Activated B cell treated with CpG ODN at 0.5 μM for 24 hours (primary cell): ENCODE results near the gene LRRC4B. TPM values are rescaled to one million over a fixed set of nuclear protein-coding genes. Genes with fewer than 3 reads are reported as not detected.

Source experiments
- ATAC-seq: fragments of 200-7000 bp; cut with Tn5 transposase; one replicate; pipeline ENCODE4 v1.10.0; 2021; ENCODE audit warnings: low read depth, mild to moderate bottlenecking, moderate library complexity
- CTCF ChIA-PET: fragments of 350-600 bp; sonication (Branson Sonifier 250); formaldehyde crosslinking; loops from one replicate; lab custom pipeline; 2021; ENCODE audit warnings: antibody characterized with exemption; lab: Charles Lee
- POLR2A ChIA-PET: fragments of 350-600 bp; sonication (Branson Sonifier 250); formaldehyde crosslinking; loops from one replicate; lab custom pipeline; 2021; ENCODE audit warnings: antibody characterized with exemption; lab: Charles Lee
- DNase-seq: peaks from one replicate; pipeline ENCODE4 v3.0.0; 2022
- H3K27ac Mint-ChIP-seq: one replicate; pipeline ENCODE4 v1.8.0; 2020; ENCODE audit warnings: mixed read lengths
- H3K27me3 Mint-ChIP-seq: one replicate; pipeline ENCODE4 v1.8.0; 2021; ENCODE audit warnings: mixed read lengths
- H3K36me3 Mint-ChIP-seq: one replicate; pipeline ENCODE4 v1.8.0; 2021; ENCODE audit warnings: low read depth, mixed read lengths
- H3K4me1 Mint-ChIP-seq: one replicate; pipeline ENCODE4 v1.8.0; 2021; ENCODE audit warnings: mixed read lengths
- H3K4me3 Mint-ChIP-seq: one replicate; pipeline ENCODE4 v1.8.0; 2020; ENCODE audit warnings: mild to moderate bottlenecking, mixed read lengths
- H3K9me3 Mint-ChIP-seq: one replicate; pipeline ENCODE4 v1.8.0; 2020; ENCODE audit warnings: mixed read lengths
- intact Hi-C: fragments of 100-400 bp; cut with micrococcal nuclease; formaldehyde crosslinking; loops from one replicate; pipeline ENCODE4 v1.15.1; 2024
- total RNA-seq: library from RNA; stranded (reverse); gene quantifications from 2 replicates; pipeline ENCODE4 v1.2.3, GENCODE V29; 2022
- TF ChIP-seq, protein P1 (sequence below): fragments of 200-600 bp; IDR thresholded peaks from one replicate; pipeline ENCODE4 v1.8.0; 2022; ENCODE audit warnings: antibody characterized with exemption, mild to moderate bottlenecking

Gene LRRC4B
- total RNA-seq, 1 donor from 2014 or later, result not detected

DNA sequence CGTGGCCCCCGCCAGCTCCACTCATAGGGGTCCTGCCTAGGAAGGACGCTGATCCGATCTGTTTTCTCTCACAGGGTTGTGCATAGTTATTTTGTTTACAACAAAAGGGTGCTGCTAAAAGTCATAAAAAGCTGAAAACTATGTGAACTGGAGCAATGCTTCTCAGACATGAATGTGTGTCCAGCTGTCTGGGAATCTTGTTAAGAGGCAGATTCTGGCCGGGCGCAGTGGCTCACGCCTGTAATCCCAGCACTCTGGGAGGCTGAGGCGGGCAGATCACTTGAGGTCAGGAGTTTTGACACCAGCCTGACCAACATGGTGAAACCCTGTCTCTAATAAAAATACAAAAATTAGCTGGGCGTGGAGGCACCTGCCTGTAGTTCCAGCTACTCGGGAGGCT is 8.6 kb downstream of the LRRC4B start:
- no peak overlapping the region for H3K4me3 Mint-ChIP-seq
- H3K27me3 Mint-ChIP-seq, result peaks cover 53% of the 10 kb centered on the region
- DNase-seq, result no peak
- no peak overlapping the region for H3K27ac Mint-ChIP-seq
- ChIA-PET CTCF (no interaction called here), POLR2A (no interaction called here)
- intact Hi-C loops, result no loop called here
- TF ChIP-seq, protein P1, sequence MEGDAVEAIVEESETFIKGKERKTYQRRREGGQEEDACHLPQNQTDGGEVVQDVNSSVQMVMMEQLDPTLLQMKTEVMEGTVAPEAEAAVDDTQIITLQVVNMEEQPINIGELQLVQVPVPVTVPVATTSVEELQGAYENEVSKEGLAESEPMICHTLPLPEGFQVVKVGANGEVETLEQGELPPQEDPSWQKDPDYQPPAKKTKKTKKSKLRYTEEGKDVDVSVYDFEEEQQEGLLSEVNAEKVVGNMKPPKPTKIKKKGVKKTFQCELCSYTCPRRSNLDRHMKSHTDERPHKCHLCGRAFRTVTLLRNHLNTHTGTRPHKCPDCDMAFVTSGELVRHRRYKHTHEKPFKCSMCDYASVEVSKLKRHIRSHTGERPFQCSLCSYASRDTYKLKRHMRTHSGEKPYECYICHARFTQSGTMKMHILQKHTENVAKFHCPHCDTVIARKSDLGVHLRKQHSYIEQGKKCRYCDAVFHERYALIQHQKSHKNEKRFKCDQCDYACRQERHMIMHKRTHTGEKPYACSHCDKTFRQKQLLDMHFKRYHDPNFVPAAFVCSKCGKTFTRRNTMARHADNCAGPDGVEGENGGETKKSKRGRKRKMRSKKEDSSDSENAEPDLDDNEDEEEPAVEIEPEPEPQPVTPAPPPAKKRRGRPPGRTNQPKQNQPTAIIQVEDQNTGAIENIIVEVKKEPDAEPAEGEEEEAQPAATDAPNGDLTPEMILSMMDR, result no peak
- no peak for ATAC-seq
- H3K4me1 Mint-ChIP-seq, result peaks cover 7% of the 10 kb centered on the region
- H3K9me3 Mint-ChIP-seq, result no peaks in the 10 kb centered on the region
- H3K36me3 Mint-ChIP-seq, result no peaks in the 10 kb centered on the region

DNA sequence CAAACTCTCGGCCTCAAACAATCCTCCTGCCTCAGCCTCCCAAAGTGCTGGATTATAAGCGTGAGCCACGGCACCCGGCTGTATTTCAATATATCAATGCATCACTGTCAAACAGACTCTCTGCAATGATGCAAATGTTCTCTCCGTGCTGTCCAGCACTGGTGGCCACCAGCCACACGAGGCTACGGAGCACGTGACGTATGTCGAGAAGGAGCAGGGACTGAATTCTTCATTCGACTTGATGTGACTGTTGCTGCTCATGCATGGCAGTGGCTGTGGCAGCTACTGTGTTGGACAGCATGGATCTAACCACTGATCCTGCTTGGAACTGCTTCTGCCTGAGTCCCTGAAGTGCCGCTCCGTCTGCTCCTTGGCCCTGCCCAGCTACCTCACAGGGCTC is 9.8 kb downstream of the LRRC4B start:
- TF ChIP-seq, protein P1, result no peak
- CTCF ChIA-PET, result no interaction called here
- intact Hi-C loops, result no loop called here
- ATAC-seq, result no peak
- Mint-ChIP-seq H3K9me3 (no peaks in the 10 kb centered on the region), H3K4me3 (no peak overlapping the region), H3K36me3 (no peaks in the 10 kb centered on the region), H3K27ac (no peak overlapping the region), H3K27me3 (peaks cover 51% of the 10 kb centered on the region), H3K4me1 (peaks cover 7% of the 10 kb centered on the region)
- no peak for DNase-seq
- POLR2A ChIA-PET, result no interaction called here

DNA sequence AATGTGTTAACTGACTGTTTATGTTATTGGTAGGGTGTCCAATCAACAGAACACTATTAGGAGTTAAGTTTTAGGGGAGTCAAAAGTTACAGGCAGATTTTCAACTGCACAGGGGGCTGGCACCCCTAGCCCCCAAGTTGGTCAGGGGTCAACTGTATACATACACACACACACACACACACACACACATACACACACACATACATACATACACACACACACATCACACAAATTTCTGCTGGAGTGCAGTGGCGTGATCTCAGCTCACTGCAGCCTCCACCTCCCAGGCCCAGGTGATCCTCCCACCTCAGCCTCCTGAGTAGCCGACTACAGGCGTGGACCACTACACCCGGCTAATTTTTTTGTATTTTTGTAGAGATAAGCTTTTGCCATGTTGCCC is 10.2 kb downstream of the LRRC4B start:
- intact Hi-C loops, result no loop called here
- Mint-ChIP-seq H3K27me3 (peaks cover 52% of the 10 kb centered on the region), H3K9me3 (no peaks in the 10 kb centered on the region), H3K4me3 (no peak overlapping the region), H3K36me3 (no peaks in the 10 kb centered on the region), H3K27ac (no peak overlapping the region), H3K4me1 (peaks cover 7% of the 10 kb centered on the region)
- TF ChIP-seq, protein P1, result no peak
- DNase-seq (no peak), ATAC-seq (no peak)
- ChIA-PET POLR2A (no interaction called here), CTCF (no interaction called here)

DNA sequence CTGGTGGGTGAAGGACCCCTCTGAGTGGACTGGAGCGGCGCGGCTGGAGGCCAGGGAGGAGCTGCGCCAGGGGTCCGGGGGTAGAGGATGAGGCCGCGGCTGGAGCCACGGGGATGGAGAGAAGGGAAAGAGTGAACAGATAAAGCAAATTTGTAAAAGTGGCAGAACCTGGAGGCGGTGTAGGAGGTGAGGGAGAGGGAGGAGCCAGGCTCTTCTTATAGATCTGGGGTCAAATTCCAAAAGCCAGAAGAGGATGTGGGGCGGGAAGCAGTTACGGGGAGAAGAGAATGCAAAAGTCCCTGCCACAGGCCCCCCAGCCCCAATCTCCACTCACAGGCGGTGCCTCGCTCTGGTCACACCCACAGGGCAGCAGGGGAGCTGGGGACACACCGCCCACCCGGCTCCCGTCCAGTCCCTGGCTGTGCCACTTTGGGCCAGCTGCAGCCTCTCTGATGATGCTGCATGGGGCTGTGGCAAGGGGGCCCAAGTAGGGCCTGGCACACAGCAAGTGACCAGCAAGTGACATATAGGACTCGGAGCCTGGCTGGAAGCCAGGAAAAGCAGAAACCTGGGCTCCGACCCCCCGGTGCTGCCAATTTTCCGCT is 11.1 kb downstream of the LRRC4B start:
- Mint-ChIP-seq H3K4me3 (no peak overlapping the region), H3K36me3 (no peaks in the 10 kb centered on the region), H3K27ac (no peak overlapping the region), H3K4me1 (peaks cover 10% of the 10 kb centered on the region), H3K27me3 (peaks cover 54% of the 10 kb centered on the region), H3K9me3 (no peaks in the 10 kb centered on the region)
- ATAC-seq, result no peak
- TF ChIP-seq, protein P1, result no peak
- POLR2A ChIA-PET, result interaction anchor here (1.0 kb wide), 2 partner anchors 139 to 200 kb away, joined by 3 read pairs; no protein-coding TSS in a partner anchor
- no peak for DNase-seq
- CTCF ChIA-PET, result interaction anchor here (0.7 to 2.1 kb wide), 4 partner anchors 57 to 228 kb away, joined by 3 to 6 read pairs (median 5); partner anchors contain the start of gene KCNC3
- intact Hi-C loops, result no loop called here

DNA sequence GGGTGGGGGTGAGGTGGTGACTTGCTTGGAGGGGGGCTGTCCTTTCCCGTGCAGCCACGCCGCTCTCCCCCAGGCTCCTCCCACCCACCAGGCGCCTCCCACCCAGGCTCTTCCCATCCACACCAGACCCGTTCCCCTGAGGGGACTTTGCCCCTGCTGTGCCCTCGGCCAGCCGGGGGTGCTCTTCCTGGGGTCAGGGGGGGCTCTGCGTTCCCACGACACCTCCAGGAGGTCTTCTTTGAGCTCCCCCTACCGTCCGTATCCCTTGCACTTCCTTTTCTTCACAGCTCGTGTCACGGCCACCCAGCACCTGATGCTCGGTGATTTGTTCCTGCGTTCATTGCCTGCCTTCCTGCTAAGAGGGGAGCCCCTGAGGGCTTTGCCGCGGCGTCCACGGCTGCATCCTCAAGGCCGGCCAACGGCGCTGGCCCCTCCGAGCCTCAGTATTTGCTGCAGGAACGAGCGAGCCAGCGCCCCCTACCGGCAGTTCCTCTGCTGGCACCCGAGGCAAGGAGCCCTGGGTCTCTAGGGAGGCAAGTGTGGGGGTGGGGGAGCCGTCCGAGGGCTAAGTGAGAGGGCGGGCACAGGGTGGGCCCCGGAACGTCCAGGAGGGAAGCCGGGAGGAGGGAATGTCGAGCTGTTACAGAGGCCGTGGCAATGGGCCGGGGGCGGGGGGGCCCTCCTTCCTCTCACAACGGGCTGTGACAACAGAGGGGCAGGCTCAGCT is 11.8 kb downstream of the LRRC4B start:
- TF ChIP-seq, protein P1, result peak; percentile 71
- ATAC-seq (peak; percentile 81), DNase-seq (peak; percentile 61)
- peak overlapping the region; percentile 84 for H3K4me3 Mint-ChIP-seq
- peaks cover 11% of the 10 kb centered on the region for H3K4me1 Mint-ChIP-seq
- no peaks in the 10 kb centered on the region for H3K9me3 Mint-ChIP-seq
- H3K36me3 Mint-ChIP-seq, result no peaks in the 10 kb centered on the region
- ChIA-PET POLR2A (interaction anchor here (1.0 kb wide), 2 partner anchors 138 to 200 kb away, joined by 3 read pairs; no protein-coding TSS in a partner anchor), CTCF (interaction anchor here (0.6 to 2.1 kb wide), 8 partner anchors 16 to 228 kb away, joined by 3 to 6 read pairs (median 4); partner anchors contain the start of gene KCNC3)
- intact Hi-C loops, result no loop called here
- H3K27me3 Mint-ChIP-seq, result peaks cover 57% of the 10 kb centered on the region
- H3K27ac Mint-ChIP-seq, result no peak overlapping the region
